Natural killer cell (primary cell): ENCODE data around the gene PNISR. TPM values are rescaled to one million over a fixed set of nuclear protein-coding genes. Genes with fewer than 3 reads are reported as not detected.

Source experiments
- ATAC-seq, 3 donors: fragments of 150-1000 bp in 2 of 3; fragments of 200-7000 bp in 1 of 3; cut with Tn5 transposase; 1 replicate in 1 of 3; 2 replicates in 2 of 3; pipeline ENCODE4 v1.10.0; 2021; ENCODE audit warnings: mild to moderate bottlenecking in 2 of 3, moderate library complexity in 2 of 3
- DNase-seq, 2 donors: peaks; one replicate each; pipeline versions ENCODE4 v3.0.0 to v3.0.0-alpha.2; 2013 to 2021; ENCODE audit warnings: mixed read lengths in 1 of 2
- H3K27ac ChIP-seq: one replicate; pipeline ENCODE4 v1.5.1; 2013; ENCODE audit warnings: mild to moderate bottlenecking, low read length
- H3K27me3 ChIP-seq: one replicate; pipeline ENCODE4 v1.6.1; 2013; ENCODE audit warnings: low read length; ENCODE audit not compliant: control insufficient read depth, insufficient read depth
- H3K36me3 ChIP-seq: one replicate; pipeline ENCODE4 v1.6.1; 2013; ENCODE audit warnings: low read length; ENCODE audit not compliant: control insufficient read depth, insufficient read depth
- H3K4me1 ChIP-seq: one replicate; pipeline ENCODE4 v1.6.1; 2013; ENCODE audit warnings: low read length; ENCODE audit not compliant: control insufficient read depth, insufficient read depth
- H3K4me3 ChIP-seq: one replicate; pipeline ENCODE4 v1.5.1; 2013; ENCODE audit warnings: low read length
- H3K9me3 ChIP-seq: one replicate; pipeline ENCODE4 v1.6.1; 2013; ENCODE audit warnings: low read length; ENCODE audit not compliant: control insufficient read depth, insufficient read depth
- H3K27ac Mint-ChIP-seq, 2 donors: one replicate each; pipeline ENCODE4 v1.8.0; 2022; ENCODE audit warnings: mild to moderate bottlenecking in 2 of 2, mixed read lengths in 2 of 2, moderate library complexity in 1 of 2
- H3K27me3 Mint-ChIP-seq, 2 donors: one replicate each; pipeline ENCODE4 v1.8.0; 2022; ENCODE audit warnings: low read depth in 2 of 2, mixed read lengths in 2 of 2
- H3K36me3 Mint-ChIP-seq: one replicate; pipeline ENCODE4 v1.8.0; 2022; ENCODE audit warnings: mixed read lengths
- H3K4me1 Mint-ChIP-seq, 2 donors: one replicate each; pipeline ENCODE4 v1.8.0; 2022; ENCODE audit warnings: mixed read lengths in 2 of 2
- H3K4me3 Mint-ChIP-seq: one replicate; pipeline ENCODE4 v1.8.0; 2022; ENCODE audit warnings: mild to moderate bottlenecking, moderate library complexity, mixed read lengths
- H3K9me3 Mint-ChIP-seq, 2 donors: one replicate each; pipeline ENCODE4 v1.8.0; 2022; ENCODE audit warnings: mixed read lengths in 2 of 2
- CTCF ChIP-seq: fragments of 200-600 bp; IDR thresholded peaks from one replicate; pipeline ENCODE4 v1.8.0; 2022; ENCODE audit warnings: antibody characterized with exemption
- WGBS: methylation state at CpG from one replicate; pipeline ENCODE4 v1.1.7; 2013; ENCODE audit warnings: missing lambda C conversion rate; ENCODE audit not compliant: insufficient coverage; 5-methylcytosine and 5-hydroxymethylcytosine counted together
- intact Hi-C: fragments of 100-400 bp; cut with micrococcal nuclease; formaldehyde crosslinking; loops from one replicate; pipeline ENCODE4 v1.14.2; 2022
- total RNA-seq, 4 donors: library from RNA; stranded (reverse); fragments of 120-200 nt in 1 of 4; gene quantifications; one replicate each; pipeline versions ENCODE4 v1.2.3 to v1.2.4, GENCODE V29; 2013 to 2022

Gene PNISR
- total RNA-seq, 3 donors from 2014 or later (not counting 1 experiment from before 2014, with no cell fraction given) = 289 to 320 (median 308) TPM

GRCh38 chr6:99364026-99364425 lies 61.1 kb downstream of the PNISR start:
- intact Hi-C loops = no loop called here
- Histone ChIP-seq H3K4me3 (no peak overlapping the region), H3K27me3 (no peaks in the 10 kb centered on the region), H3K36me3 (no peaks in the 10 kb centered on the region), H3K9me3 (no peaks in the 10 kb centered on the region), H3K4me1 (no peaks in the 10 kb centered on the region), H3K27ac (no peak overlapping the region)
- Mint-ChIP-seq H3K36me3 (no peaks in the 10 kb centered on the region), H3K27me3 (peaks cover 8 to 37% of the 10 kb centered on the region in 2 donors), H3K27ac (no peak overlapping the region), H3K4me3 (no peak overlapping the region), H3K9me3 (no peaks in the 10 kb centered on the region), H3K4me1 (no peaks in the 10 kb centered on the region)
- no peak for TF ChIP-seq CTCF
- no peak for ATAC-seq
- no peak for DNase-seq
- 80% methylated on average over 1 of the region's 5 CpGs for WGBS

- Histone ChIP-seq H3K4me3 (no peak overlapping the region), H3K27me3 (no peaks in the 10 kb centered on the region), H3K9me3 (no peaks in the 10 kb centered on the region), H3K36me3 (no peaks in the 10 kb centered on the region), H3K4me1 (no peaks in the 10 kb centered on the region), H3K27ac (no peak overlapping the region)
- DNase-seq (no peak), ATAC-seq (no peak)
- H3K4me3 Mint-ChIP-seq = no peak overlapping the region
- no peaks in the 10 kb centered on the region for H3K36me3 Mint-ChIP-seq
- no peak for TF ChIP-seq CTCF
- no peak overlapping the region for H3K27ac Mint-ChIP-seq
- no peaks in the 10 kb centered on the region for H3K9me3 Mint-ChIP-seq
- no peaks in the 10 kb centered on the region for H3K4me1 Mint-ChIP-seq
- peaks cover 8 to 41% of the 10 kb centered on the region in 2 donors for H3K27me3 Mint-ChIP-seq
- intact Hi-C loops = no loop called here
- WGBS = 91% methylated on average over 1 of the region's 1 CpG
Observed at GRCh38 chr6:99362678-99363268, 62.3 kb downstream of the PNISR start.

- intact Hi-C loops = no loop called here
- peaks cover 21 to 65% of the 10 kb centered on the region in 2 donors for H3K27me3 Mint-ChIP-seq
- no peaks in the 10 kb centered on the region for H3K4me1 Mint-ChIP-seq
- H3K4me3 Mint-ChIP-seq = no peak overlapping the region
- H3K4me1 ChIP-seq = no peaks in the 10 kb centered on the region
- H3K27ac Mint-ChIP-seq = no peak overlapping the region
- no peaks in the 10 kb centered on the region for H3K9me3 Mint-ChIP-seq
- H3K27me3 ChIP-seq = no peaks in the 10 kb centered on the region
- WGBS = 80% methylated on average over 1 of the region's 1 CpG
- no peaks in the 10 kb centered on the region for H3K36me3 ChIP-seq
- no peak overlapping the region for H3K4me3 ChIP-seq
- TF ChIP-seq CTCF = no peak
- ATAC-seq (no peak), DNase-seq (no peak)
- no peak overlapping the region for H3K27ac ChIP-seq
- H3K9me3 ChIP-seq = no peaks in the 10 kb centered on the region
- H3K36me3 Mint-ChIP-seq = no peaks in the 10 kb centered on the region
Observed at GRCh38 chr6:99359800-99360199, 65.3 kb downstream of the PNISR start.

- H3K27ac Mint-ChIP-seq = no peak overlapping the region
- no peaks in the 10 kb centered on the region for H3K4me1 Mint-ChIP-seq
- Histone ChIP-seq H3K27ac (no peak overlapping the region), H3K9me3 (no peaks in the 10 kb centered on the region), H3K27me3 (peaks cover 4% of the 10 kb centered on the region), H3K4me3 (no peak overlapping the region), H3K4me1 (no peaks in the 10 kb centered on the region), H3K36me3 (no peaks in the 10 kb centered on the region)
- no peak for TF ChIP-seq CTCF
- H3K9me3 Mint-ChIP-seq = no peaks in the 10 kb centered on the region
- WGBS = 73% methylated on average over 1 of the region's 1 CpG
- H3K4me3 Mint-ChIP-seq = no peak overlapping the region
- ATAC-seq (no peak), DNase-seq (no peak)
- intact Hi-C loops = no loop called here
- peaks cover 27 to 72% of the 10 kb centered on the region in 2 donors for H3K27me3 Mint-ChIP-seq
- H3K36me3 Mint-ChIP-seq = no peaks in the 10 kb centered on the region
Observed at GRCh38 chr6:99356641-99357040, 68.5 kb downstream of the PNISR start.
